SK-N-SH (cell line): ENCODE measurements around the gene MSX1. TPM values are rescaled to one million over a fixed set of nuclear protein-coding genes. Genes with fewer than 3 reads are reported as not detected.

Experiments used
- CTCF ChIA-PET: fragments of 300-600, 350-600 bp; formaldehyde crosslinking; extraction: SDS; loops from one replicate; lab custom pipeline; 2021; lab: Yijun Ruan, JAX
- POLR2A ChIA-PET: fragments of 350-600 bp; sonication (Branson Sonifier 250); formaldehyde crosslinking; extraction: SDS; loops from one replicate; lab custom pipeline; 2020; ENCODE audit warnings: antibody characterized with exemption, inconsistent platforms; lab: Yijun Ruan, JAX
- DNase-seq: peaks from one replicate; pipeline ENCODE4 v3.0.0; 2012
- H2AFZ ChIP-seq: fragments of 200-600 bp; sonication (generic); 2 replicates; pipeline ENCODE4 v1.8.1; 2016; ENCODE audit warnings: antibody characterized with exemption, mild to moderate bottlenecking, low read depth
- H3F3A ChIP-seq: fragments of 200-600 bp; sonication (generic); replicated peaks from 2 replicates; pipeline ENCODE3; 2016; ENCODE audit warnings: antibody characterized with exemption, mild to moderate bottlenecking; ENCODE audit not compliant: insufficient read depth
- H3K27ac ChIP-seq, 2 experiments: fragments of 200-500 bp in 1 of 2; fragments of 200-600 bp in 1 of 2; sonication (Bioruptor generic) in 1 of 2; sonication (generic), shearing (Covaris generic) in 1 of 2; 2 replicates each; pipeline versions ENCODE4 v1.5.1 to v1.6.1; 2014 to 2016; ENCODE audit warnings: low read depth in 2 of 2, inconsistent platforms in 1 of 2, low read length in 1 of 2, mild to moderate bottlenecking in 1 of 2, mixed read lengths in 1 of 2
- H3K27me3 ChIP-seq: fragments of 200-600 bp; sonication (generic), shearing (Covaris generic); 2 replicates; pipeline ENCODE4 v1.6.1; 2016; ENCODE audit warnings: mixed run types; ENCODE audit not compliant: insufficient read depth
- H3K36me3 ChIP-seq, 2 experiments: fragments of 200-500 bp in 1 of 2; fragments of 200-600 bp in 1 of 2; sonication (Bioruptor generic) in 1 of 2; sonication (generic) in 1 of 2; replicated peaks in 1 of 2; 2 replicates each; pipeline versions ENCODE3 to v1.5.1; 2014 to 2016; ENCODE audit warnings: low read length in 1 of 2, mild to moderate bottlenecking in 1 of 2; ENCODE audit not compliant: insufficient read depth in 2 of 2, control insufficient read depth in 1 of 2
- H3K4me1 ChIP-seq, 2 experiments: fragments of 200-500 bp in 1 of 2; fragments of 200-600 bp in 1 of 2; sonication (Bioruptor generic) in 1 of 2; sonication (generic), shearing (Covaris generic) in 1 of 2; 2 replicates each; pipeline versions ENCODE4 v1.5.1 to v1.6.1; 2014 to 2016; ENCODE audit warnings: low read depth in 1 of 2, low read length in 1 of 2, mixed run types in 1 of 2; ENCODE audit not compliant: insufficient read depth in 2 of 2, control insufficient read depth in 1 of 2
- H3K4me2 ChIP-seq: fragments of 200-600 bp; sonication (generic), shearing (Covaris generic); 2 replicates; pipeline ENCODE4 v1.6.1; 2017; ENCODE audit warnings: mixed run types
- H3K4me3 ChIP-seq, 2 experiments: fragments of 200-500 bp in 1 of 2; fragments of 200-600 bp in 1 of 2; sonication (Bioruptor generic) in 1 of 2; sonication (generic), shearing (Covaris generic) in 1 of 2; 2 replicates each; pipeline versions ENCODE4 v1.5.1 to v1.8.1; 2014 to 2016; ENCODE audit warnings: low read depth in 2 of 2, inconsistent platforms in 1 of 2, low read length in 1 of 2, mild to moderate bottlenecking in 1 of 2, mixed read lengths in 1 of 2, moderate library complexity in 1 of 2
- H3K79me2 ChIP-seq: fragments of 200-600 bp; sonication (generic); 2 replicates; pipeline ENCODE4 v1.8.1; 2017; ENCODE audit warnings: mild to moderate bottlenecking; ENCODE audit not compliant: insufficient read depth
- H3K9ac ChIP-seq: fragments of 200-600 bp; sonication (generic); 2 replicates; pipeline ENCODE4 v1.6.1; 2017; ENCODE audit warnings: mixed run types
- H3K9me2 ChIP-seq: fragments of 200-600 bp; sonication (generic); 2 replicates; pipeline ENCODE4 v1.6.1; 2017; ENCODE audit warnings: mixed run types
- H3K9me3 ChIP-seq: fragments of 200-600 bp; sonication (generic); 2 replicates; pipeline ENCODE4 v1.6.1; 2017; ENCODE audit warnings: mixed run types, mild to moderate bottlenecking, moderate library complexity
- H4K20me1 ChIP-seq: fragments of 200-600 bp; sonication (generic); 2 replicates; pipeline ENCODE4 v1.6.1; 2017; ENCODE audit warnings: mild to moderate bottlenecking, mixed run types; ENCODE audit not compliant: insufficient read depth
- CTCF ChIP-seq: fragments of 200-600 bp; sonication (generic); IDR thresholded peaks from 2 replicates; pipeline ENCODE4 v1.6.1; 2017; ENCODE audit warnings: antibody characterized with exemption, mild to moderate bottlenecking, moderate library complexity
- EZH2phosphoT487 ChIP-seq: fragments of 200-600 bp; sonication (generic); IDR thresholded peaks from 2 replicates; pipeline ENCODE4 v1.6.1; 2017; ENCODE audit warnings: low read depth, mixed run types, mild to moderate bottlenecking, antibody characterized with exemption, moderate library complexity, borderline replicate concordance
- GATA2 ChIP-seq: sonication (generic); formaldehyde crosslinking; IDR thresholded peaks from 2 replicates; pipeline ENCODE4 v1.5.0; 2020; ENCODE audit warnings: mild to moderate bottlenecking, missing genetic modification reagents
- MEF2A ChIP-seq: IDR thresholded peaks from 2 replicates; pipeline ENCODE4 v1.4.0; 2012; ENCODE audit warnings: low read depth, borderline replicate concordance
- NRF1 ChIP-seq: IDR thresholded peaks from 2 replicates; pipeline ENCODE4 v1.6.1; 2012; ENCODE audit warnings: low read depth, mild to moderate bottlenecking, low read length
- RXRA ChIP-seq: IDR thresholded peaks from 2 replicates; pipeline ENCODE4 v1.4.0; 2012; ENCODE audit warnings: low read depth, mild to moderate bottlenecking, borderline replicate concordance
- TCF12 ChIP-seq: IDR thresholded peaks from 2 replicates; pipeline ENCODE4 v1.4.0; 2012
- USF2 ChIP-seq: fragments of 150-350 bp; IDR thresholded peaks from 2 replicates; pipeline ENCODE4 v1.6.1; 2017; ENCODE audit warnings: antibody characterized with exemption, low read length, low read depth, borderline replicate concordance
- WGBS: methylation state at CpG from one replicate; pipeline ENCODE4 v1.1.6; 2017; ENCODE audit warnings: low lambda C conversion rate; 5-methylcytosine and 5-hydroxymethylcytosine counted together
- polyA plus RNA-seq, 3 experiments: library from polyadenylated mRNA; depleted of rRNA; stranded (reverse); fragments of >200 nt; gene quantifications; 2 replicates each; pipeline ENCODE4 v1.2.3, GENCODE V29; 2012

The MSX1 gene
- polyA plus RNA-seq, 1 of the 3 experiments (the other 2 are of a cell fraction), result 2.1 TPM

GRCh38 chr4:4857809-4858508 is 1.5 kb upstream of the MSX1 start:
- DNase-seq, result peak; percentile 50
- no peak for TF ChIP-seq USF2
- no peak for TF ChIP-seq GATA2 (CRISPR knock-in tag)
- TF ChIP-seq EZH2phosphoT487, result peak; percentile 68; the same call in 1 of the 2 replicates
- Histone ChIP-seq H3K36me3 (no peaks in the 10 kb centered on the region), H2AFZ (no peak overlapping the region), H3K79me2 (no peaks in the 10 kb centered on the region), H3K9me3 (no peaks in the 10 kb centered on the region), H4K20me1 (peaks cover 9% of the 10 kb centered on the region; the same call in 1 of the 2 replicates), H3K4me2 (no peak overlapping the region), H3K4me1 (peaks cover 0 to 10% of the 10 kb centered on the region in 2 experiments; a peak in 1 of 4 replicates), H3K27ac (no peak overlapping the region), H3K9me2 (no peaks in the 10 kb centered on the region), H3K27me3 (peaks cover 79% of the 10 kb centered on the region), H3F3A (peaks cover 2% of the 10 kb centered on the region), H3K9ac (no peak overlapping the region), H3K4me3 (no peak overlapping the region)
- ChIA-PET CTCF (interaction anchor here (1.0 to 1.3 kb wide), 2 partner anchors 9 to 377 kb away, joined by 3 to 5 read pairs; no protein-coding TSS in a partner anchor), POLR2A (no interaction called here)
- 17% methylated on average over 39 of the region's 42 CpGs for WGBS

- Histone ChIP-seq H2AFZ (peak overlapping the region; percentile 79), H3K27me3 (peaks cover 78% of the 10 kb centered on the region), H4K20me1 (peaks cover 12% of the 10 kb centered on the region; the same call in 1 of the 2 replicates), H3F3A (no peaks in the 10 kb centered on the region), H3K36me3 (no peaks in the 10 kb centered on the region), H3K4me3 (peak overlapping the region; percentile 47 to 63), H3K79me2 (no peaks in the 10 kb centered on the region), H3K9me2 (no peaks in the 10 kb centered on the region), H3K4me2 (peak overlapping the region; percentile 68), H3K9me3 (no peaks in the 10 kb centered on the region), H3K27ac (no peak overlapping the region), H3K4me1 (peaks cover 0 to 8% of the 10 kb centered on the region in 2 experiments; a peak in 1 of 4 replicates), H3K9ac (no peak overlapping the region)
- WGBS, result 21% methylated on average over 21 of the region's 21 CpGs
- POLR2A ChIA-PET, result no interaction called here
- no peak for DNase-seq
- TF ChIP-seq CTCF, result no peak
- no peak for TF ChIP-seq TCF12
- TF ChIP-seq MEF2A, result no peak
- TF ChIP-seq NRF1, result no peak
- no peak for TF ChIP-seq RXRA
- CTCF ChIA-PET, result interaction anchor here (1.0 to 1.3 kb wide), 2 partner anchors 10 to 378 kb away, joined by 3 to 5 read pairs; no protein-coding TSS in a partner anchor
Measured at GRCh38 chr4:4858527-4859324, 739 bp upstream of the MSX1 start.
